ENCODE measurements around the gene CD81.
"Not testable (repeated sequence)": the region's sequence is repeated elsewhere in the genome, so short reads cannot be mapped to it uniquely, and the experiment has no call there.

DNA sequence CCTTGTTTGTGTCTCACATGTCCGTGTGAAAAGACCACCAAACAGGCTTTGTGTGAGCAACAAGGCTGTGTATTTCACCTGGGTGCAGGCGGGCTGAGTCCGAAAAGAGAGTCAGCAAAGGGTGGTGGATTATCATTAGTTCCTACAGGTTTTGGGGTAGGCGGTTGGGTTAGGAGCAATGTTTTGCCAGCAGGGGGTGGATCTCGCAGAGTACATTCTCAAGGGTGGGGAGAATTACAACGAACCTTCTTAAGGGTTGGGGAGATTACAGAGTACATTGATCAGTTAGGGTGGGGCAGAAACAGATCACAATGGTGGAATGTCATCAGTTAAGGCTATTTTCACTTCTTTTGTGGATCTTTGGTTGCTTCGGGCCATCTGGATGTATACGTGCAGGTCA is 38.4 kb upstream of the CD81 start:
- TF ChIP-seq, protein P1, sequence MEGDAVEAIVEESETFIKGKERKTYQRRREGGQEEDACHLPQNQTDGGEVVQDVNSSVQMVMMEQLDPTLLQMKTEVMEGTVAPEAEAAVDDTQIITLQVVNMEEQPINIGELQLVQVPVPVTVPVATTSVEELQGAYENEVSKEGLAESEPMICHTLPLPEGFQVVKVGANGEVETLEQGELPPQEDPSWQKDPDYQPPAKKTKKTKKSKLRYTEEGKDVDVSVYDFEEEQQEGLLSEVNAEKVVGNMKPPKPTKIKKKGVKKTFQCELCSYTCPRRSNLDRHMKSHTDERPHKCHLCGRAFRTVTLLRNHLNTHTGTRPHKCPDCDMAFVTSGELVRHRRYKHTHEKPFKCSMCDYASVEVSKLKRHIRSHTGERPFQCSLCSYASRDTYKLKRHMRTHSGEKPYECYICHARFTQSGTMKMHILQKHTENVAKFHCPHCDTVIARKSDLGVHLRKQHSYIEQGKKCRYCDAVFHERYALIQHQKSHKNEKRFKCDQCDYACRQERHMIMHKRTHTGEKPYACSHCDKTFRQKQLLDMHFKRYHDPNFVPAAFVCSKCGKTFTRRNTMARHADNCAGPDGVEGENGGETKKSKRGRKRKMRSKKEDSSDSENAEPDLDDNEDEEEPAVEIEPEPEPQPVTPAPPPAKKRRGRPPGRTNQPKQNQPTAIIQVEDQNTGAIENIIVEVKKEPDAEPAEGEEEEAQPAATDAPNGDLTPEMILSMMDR (conservative IDR thresholded peaks at IDR 0.05 in 1 of 2, IDR thresholded peaks at IDR 0.05 in 1 of 2; ENCODE audit: low read depth in 1 of 2, low read length in 2 of 2): not testable (repeated sequence)
- not testable (repeated sequence) for TF ChIP-seq EZH2 (IDR thresholded peaks at IDR 0.05; ENCODE audit: low read length, missing control alignments)
